K562 (cell line): Measurements from ENCODE around the gene NT5C2. TPM values are rescaled to one million over a fixed set of nuclear protein-coding genes. Genes with fewer than 3 reads are reported as not detected.
A peak's percentile ranks its signal among the peaks of the same experiment; 100 is the strongest.

ENCODE experiments used
- ATAC-seq: fragments of 200-7000 bp; cut with Tn5 transposase; 3 replicates; pipeline ENCODE4 v1.9.1; 2020; ENCODE audit warnings: moderate library complexity
- BruUV-seq: library from RNA; stranded (reverse); fragments of 400-500 nt; replicated peaks from 2 replicates; lab custom pipeline; 2021; lab: Mats Ljungman, UMichigan
- CTCF ChIA-PET: fragments of 300-600 bp; formaldehyde crosslinking; extraction: SDS; loops from one replicate; lab custom pipeline; 2021; ENCODE audit warnings: low intra/inter-chr PET ratio; lab: Yijun Ruan, JAX
- POLR2A ChIA-PET: fragments of 300-600, 350-650 bp; sonication (Branson Sonifier 250); formaldehyde crosslinking; extraction: SDS; loops from one replicate; lab custom pipeline; 2021; ENCODE audit warnings: antibody characterized with exemption, inconsistent platforms; lab: Yijun Ruan, JAX
- DNase-seq, 4 experiments: peaks; one replicate each; pipeline versions ENCODE4 v3.0.0 to v3.0.0-alpha.2; 2011 to 2018; ENCODE audit warnings: low spot score in 3 of 4, mixed read lengths in 3 of 4; ENCODE audit errors: extremely low read depth in 1 of 4
- FAIRE-seq: peaks from 2 replicates; lab custom pipeline; 2011; peaks lifted over from hg19 to GRCh38; lab: Jason Lieb, UNC
- H2AFZ ChIP-seq: 2 replicates; pipeline ENCODE4 v1.6.0; 2011; ENCODE audit warnings: low read depth, low read length, control low read depth, inconsistent platforms
- H3K27ac ChIP-seq: fragments of 200-600 bp; 3 replicates; pipeline ENCODE4 v1.8.0; 2011; ENCODE audit warnings: low read depth, mild to moderate bottlenecking, control low read depth, inconsistent platforms, low read length, moderate library complexity, mixed read lengths; ENCODE audit errors: extremely low read depth
- H3K27me3 ChIP-seq, 2 experiments: fragments of 300-600 bp in 1 of 2; 2 replicates in 1 of 2; 3 replicates in 1 of 2; pipeline versions ENCODE4 v1.6.0 to v1.8.0; 2011; ENCODE audit warnings: inconsistent platforms in 2 of 2, low read length in 2 of 2, mild to moderate bottlenecking in 1 of 2, mixed read lengths in 1 of 2, moderate library complexity in 1 of 2; ENCODE audit not compliant: control insufficient read depth in 2 of 2, insufficient read depth in 2 of 2
- H3K36me3 ChIP-seq: fragments of 300-600 bp; 3 replicates; pipeline ENCODE4 v1.8.0; 2011; ENCODE audit warnings: mild to moderate bottlenecking, low read length, inconsistent platforms; ENCODE audit not compliant: control insufficient read depth, insufficient read depth
- H3K4me1 ChIP-seq, 2 experiments: fragments of 200-600 bp in 1 of 2; replicated peaks in 1 of 2; 2 replicates in 1 of 2; 3 replicates in 1 of 2; pipeline versions ENCODE4 v1.5.1 to v1.8.0; 2011; ENCODE audit warnings: inconsistent platforms in 2 of 2, low read length in 2 of 2, mild to moderate bottlenecking in 1 of 2, mixed read lengths in 1 of 2, moderate library complexity in 1 of 2; ENCODE audit not compliant: control insufficient read depth in 2 of 2, insufficient read depth in 2 of 2
- H3K4me2 ChIP-seq: 2 replicates; pipeline ENCODE4 v1.6.1; 2011; ENCODE audit warnings: low read length, control low read depth, inconsistent platforms, mixed read lengths; ENCODE audit not compliant: insufficient read depth
- H3K4me3 ChIP-seq: fragments of 200-600 bp; sonication (generic), shearing (Covaris generic); 2 replicates; pipeline ENCODE4 v1.5.1; 2016; ENCODE audit warnings: control low read depth, inconsistent platforms
- H3K79me2 ChIP-seq: fragments of 200-600 bp; 3 replicates; pipeline ENCODE4 v1.8.0; 2011; ENCODE audit warnings: low read length, inconsistent platforms; ENCODE audit not compliant: control insufficient read depth, insufficient read depth
- H3K9ac ChIP-seq, 2 experiments: 2 replicates each; pipeline versions ENCODE4 v1.6.0 to v1.6.1; 2011; ENCODE audit warnings: low read depth in 2 of 2, low read length in 2 of 2, control low read depth in 1 of 2, inconsistent platforms in 1 of 2, mild to moderate bottlenecking in 1 of 2, mixed read lengths in 1 of 2; ENCODE audit not compliant: insufficient read depth in 1 of 2
- H3K9me1 ChIP-seq: one replicate; pipeline ENCODE4 v1.6.0; 2011; ENCODE audit warnings: inconsistent platforms, mild to moderate bottlenecking, low read length, moderate library complexity; ENCODE audit not compliant: control insufficient read depth, insufficient read depth
- H3K9me3 ChIP-seq: replicated peaks from 2 replicates; pipeline ENCODE4 v1.5.1; 2011; ENCODE audit warnings: low read depth, low read length, inconsistent platforms; ENCODE audit not compliant: control insufficient read depth, insufficient read depth
- H4K20me1 ChIP-seq: replicated peaks from 2 replicates; pipeline ENCODE4 v1.6.1; 2011; ENCODE audit warnings: low read length, inconsistent platforms, mixed read lengths; ENCODE audit not compliant: control insufficient read depth, insufficient read depth
- BCOR ChIP-seq: fragments of 450-650 bp; IDR thresholded peaks from 2 replicates; pipeline ENCODE4 v1.6.1; 2016
- CC2D1A ChIP-seq: fragments of 450-650 bp; IDR thresholded peaks from 2 replicates; pipeline ENCODE4 v1.6.1; 2017; ENCODE audit warnings: mild to moderate bottlenecking
- DPF2 ChIP-seq: fragments of 450-650 bp; IDR thresholded peaks from 2 replicates; pipeline ENCODE4 v1.6.1; 2016
- ETV1 ChIP-seq: fragments of 450-650 bp; conservative IDR thresholded peaks from 2 replicates; pipeline ENCODE4 v1.6.1; 2016; ENCODE audit warnings: missing genetic modification characterization, control low read depth, low read depth, missing compliant biosample characterization
- FOXM1 ChIP-seq, 2 experiments: fragments of 450-650 bp in 1 of 2; sonication (generic) in 1 of 2; formaldehyde crosslinking in 1 of 2; IDR thresholded peaks; 2 replicates each; pipeline versions ENCODE4 v1.6.1 to v1.9.0; 2017 to 2022; ENCODE audit warnings: low read depth in 2 of 2, mild to moderate bottlenecking in 2 of 2, missing genetic modification reagents in 1 of 2, moderate library complexity in 1 of 2
- GATA2 ChIP-seq: sonication (generic); formaldehyde crosslinking; IDR thresholded peaks from 2 replicates; pipeline ENCODE4 v1.4.0; 2020; ENCODE audit warnings: mild to moderate bottlenecking, missing genetic modification reagents
- HMBOX1 ChIP-seq: sonication (generic); IDR thresholded peaks from 2 replicates; pipeline ENCODE4 v1.6.1; 2016
- KLF16 ChIP-seq: IDR thresholded peaks from 2 replicates; pipeline ENCODE4 v1.6.1; 2016; ENCODE audit warnings: antibody characterized with exemption
- MLLT1 ChIP-seq, 2 experiments: fragments of 450-650 bp; IDR thresholded peaks; 2 replicates each; pipeline ENCODE4 v1.6.1; 2016
- RERE ChIP-seq: sonication (generic); formaldehyde crosslinking; IDR thresholded peaks from 2 replicates; pipeline ENCODE4 v1.8.0; 2023; ENCODE audit warnings: missing genetic modification reagents, mild to moderate bottlenecking, borderline replicate concordance
- TRIM24 ChIP-seq, 2 experiments: fragments of 450-650 bp; IDR thresholded peaks; 2 replicates each; pipeline ENCODE4 v1.6.1; 2016
- ZC3H11A ChIP-seq: IDR thresholded peaks from 2 replicates; pipeline ENCODE4 v1.6.1; 2012; ENCODE audit warnings: low read depth, low read length, improper control_type of control experiment
- ZNF140 ChIP-seq: fragments of 250-450 bp; sonication (Bioruptor Pico); IDR thresholded peaks from 2 replicates; pipeline ENCODE4 v1.8.0; 2021; ENCODE audit warnings: moderate library complexity, mild to moderate bottlenecking, inconsistent platforms
- ZNF274 ChIP-seq: IDR thresholded peaks from 2 replicates; pipeline ENCODE4 v1.6.1; 2011; ENCODE audit warnings: low read depth, mild to moderate bottlenecking, low read length, moderate library complexity, borderline replicate concordance
- ZNF431 ChIP-seq: sonication (generic); formaldehyde crosslinking; IDR thresholded peaks from 2 replicates; pipeline ENCODE4 v1.8.0; 2022; ENCODE audit warnings: mild to moderate bottlenecking, missing genetic modification reagents
- ZNF507 ChIP-seq: conservative IDR thresholded peaks from 2 replicates; pipeline ENCODE4 v1.6.1; 2017; ENCODE audit warnings: missing genetic modification characterization, missing compliant biosample characterization
- ZNF75A ChIP-seq: fragments of 450-650 bp; formaldehyde crosslinking; IDR thresholded peaks from 2 replicates; pipeline ENCODE4 v1.4.0; 2020; ENCODE audit warnings: mild to moderate bottlenecking
- WGBS: fragments of 100-300 bp; shearing (Covaris generic); methylation state at CpG from one replicate; pipeline ENCODE4 v1.1.6; 2016; ENCODE audit warnings: low coverage, mixed read lengths; ENCODE audit not compliant: insufficient coverage; ENCODE audit errors: missing lambda C conversion rate; 5-methylcytosine and 5-hydroxymethylcytosine counted together
- in situ Hi-C: fragments of 300-500 bp; cut with MboI; formaldehyde crosslinking; loops from 4 replicates; pipeline ENCODE4 v1.15.0; 2018; ENCODE audit warnings: inconsistent platforms, mixed read lengths
- intact Hi-C: fragments of 100-400 bp; cut with micrococcal nuclease; formaldehyde crosslinking; loops from 2 replicates; pipeline ENCODE4 v1.14.2; 2022
- polyA plus RNA-seq, 8 experiments: library from polyadenylated mRNA; depleted of rRNA in 4 of 8; stranded (reverse) in 5 of 8; unstranded in 3 of 8; fragments of >200 nt; fragmentation: Nextera tagmentation in 2 of 8; fragmentation: Illumina TruSeq in 1 of 8; extraction: Ambion mirVana in 2 of 8; extraction: Trizol in 1 of 8; gene quantifications; 2 replicates each; pipeline versions ENCODE4 v1.2.1 to v1.2.3, GENCODE V29; 2011 to 2014; ENCODE audit warnings: inconsistent platforms in 1 of 8, missing spikeins in 1 of 8
- total RNA-seq, 7 experiments: library from RNA; depleted of rRNA in 6 of 7; stranded (reverse); fragments of >200 nt in 6 of 7; fragmentation: Illumina TruSeq in 2 of 7; extraction: Trizol in 2 of 7; gene quantifications; 2 replicates each; pipeline versions ENCODE4 v1.2.1 to v1.2.3, GENCODE V29; 2011 to 2021; ENCODE audit warnings: low replicate concordance in 1 of 7

The NT5C2 gene
- total and polyA plus RNA-seq, 9 of the 15 experiments (the other 6 are each of a cell fraction or from before 2014, with no cell fraction given): 11.3 to 45.2 (median 27.7) TPM

GRCh38 chr10:103040418-103040817, 152.7 kb downstream of the NT5C2 start:
- H3K27ac ChIP-seq: peak overlapping the region; percentile 46; the same call in 1 of the 3 replicates
- CTCF ChIA-PET: no interaction called here
- H3K4me2 ChIP-seq: peak overlapping the region; percentile 55
- FAIRE-seq (peak; percentile 82), ATAC-seq (peak; percentile 67), DNase-seq (peak in 3 of 4 experiments; percentile 15 to 74 (median 46))
- POLR2A ChIA-PET: interaction anchor here (0.6 to 1.4 kb wide), 3 partner anchors 7 to 261 kb away, joined by 3 to 5 read pairs (median 4); no protein-coding TSS in a partner anchor
- in situ Hi-C loops (no loop called here), intact Hi-C loops (loop anchor here (2.0 kb wide), 1 partner anchor 52 kb away; no protein-coding TSS in a partner anchor)
- no peaks in the 10 kb centered on the region for H3K9me1 ChIP-seq
- H3K27me3 ChIP-seq: no peaks in the 10 kb centered on the region
- H3K4me3 ChIP-seq: no peak overlapping the region
- H3K9ac ChIP-seq: peak overlapping the region; percentile 33 to 76; a peak in 1 of 4 replicates
- no peaks in the 10 kb centered on the region for H3K9me3 ChIP-seq
- H3K4me1 ChIP-seq: peaks cover 19 to 22% of the 10 kb centered on the region in 2 experiments
- no peaks in the 10 kb centered on the region for H3K36me3 ChIP-seq
- H4K20me1 ChIP-seq: no peaks in the 10 kb centered on the region
- H2AFZ ChIP-seq: peak overlapping the region; percentile 52; the same call in 1 of the 2 replicates
- no TSS peak for BruUV-seq
- no peaks in the 10 kb centered on the region for H3K79me2 ChIP-seq
- WGBS: 0% methylated on average over 4 of the region's 4 CpGs
- no peak for TF ChIP-seq ZNF274
- TF ChIP-seq ETV1 (tag): no peak
- TF ChIP-seq MLLT1 (IDR thresholded peaks at IDR 0.05): no peak
- TF ChIP-seq KLF16: peak; percentile 82; the same call in 1 of the 2 replicates
- TF ChIP-seq FOXM1 (IDR thresholded peaks at IDR 0.05; ENCODE audit: low read depth): peak; percentile 41; the same call in 1 of the 2 replicates
- TF ChIP-seq FOXM1 (CRISPR knock-in tag; IDR thresholded peaks at IDR 0.05; ENCODE audit: low read depth): no peak
- TF ChIP-seq DPF2: peak; percentile 48
- TF ChIP-seq ZC3H11A: no peak
- no peak for TF ChIP-seq BCOR
- no peak for TF ChIP-seq ZNF140 (CRISPR knock-in tag)
- no peak for TF ChIP-seq ZNF507
- TF ChIP-seq CC2D1A: peak; percentile 29; the same call in 1 of the 2 replicates
- peak; percentile 38; the same call in 1 of the 2 replicates for TF ChIP-seq HMBOX1
- TF ChIP-seq GATA2 (CRISPR knock-in tag): peak; percentile 70
- no peak for TF ChIP-seq ZNF431 (CRISPR knock-in tag)
- no peak for TF ChIP-seq RERE
- no peak for TF ChIP-seq ZNF75A (CRISPR knock-in tag)
- TF ChIP-seq TRIM24 (IDR thresholded peaks at IDR 0.05): peak; percentile 77 to 80
